ENCODE results near the gene CDC14A.

The CDC14A gene

DNA sequence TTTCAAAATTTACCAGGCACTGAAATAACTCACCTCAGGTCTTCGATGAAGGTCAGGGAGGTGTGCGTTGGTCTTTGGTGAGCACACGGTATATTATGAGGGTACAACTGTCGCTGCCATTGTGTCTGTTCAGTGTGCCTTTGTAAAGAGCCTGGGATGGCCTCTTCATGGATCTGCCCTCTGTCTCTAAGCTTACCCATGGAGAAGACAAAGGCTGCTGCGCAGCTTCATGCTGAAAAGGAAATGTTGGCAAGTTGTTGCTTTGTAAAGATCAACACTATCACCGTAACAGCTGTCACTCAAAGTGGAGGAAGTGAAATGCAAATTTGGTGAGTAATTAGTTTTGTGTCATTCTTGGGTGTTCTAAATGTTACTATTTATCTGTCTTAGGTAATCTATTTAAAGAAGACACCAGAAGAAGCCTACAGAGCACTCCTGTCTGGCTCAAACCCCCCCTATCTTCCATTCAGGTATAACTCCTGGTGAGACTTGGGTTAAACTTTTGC, 71.6 kb downstream of the CDC14A start:
- H3K27ac ChIP-seq (ENCODE audit: low read depth, low read length, poor library complexity, severe bottlenecking) = no peak overlapping the region
- no peaks in the 10 kb centered on the region for H3K9me2 ChIP-seq (ENCODE audit: low read depth, low read length)
- no peaks in the 10 kb centered on the region for H4K20me1 ChIP-seq (ENCODE audit: insufficient read depth, low read length)
- H3K36me3 ChIP-seq (ENCODE audit: insufficient read depth, low read length) = no peaks in the 10 kb centered on the region
- no peaks in the 10 kb centered on the region for H3K27me3 ChIP-seq (ENCODE audit: insufficient read depth, low read length)
- H3K9me3 ChIP-seq (ENCODE audit: low read length) = no peaks in the 10 kb centered on the region
- no peak overlapping the region for H3K9ac ChIP-seq (ENCODE audit: low read length)
- H3K4me3 ChIP-seq (ENCODE audit: low read depth, low read length, poor library complexity, severe bottlenecking) = no peak overlapping the region
- no peak for TF ChIP-seq EZH2 (IDR thresholded peaks at IDR 0.05; ENCODE audit: borderline replicate concordance, low read length)
- TF ChIP-seq, protein P1, sequence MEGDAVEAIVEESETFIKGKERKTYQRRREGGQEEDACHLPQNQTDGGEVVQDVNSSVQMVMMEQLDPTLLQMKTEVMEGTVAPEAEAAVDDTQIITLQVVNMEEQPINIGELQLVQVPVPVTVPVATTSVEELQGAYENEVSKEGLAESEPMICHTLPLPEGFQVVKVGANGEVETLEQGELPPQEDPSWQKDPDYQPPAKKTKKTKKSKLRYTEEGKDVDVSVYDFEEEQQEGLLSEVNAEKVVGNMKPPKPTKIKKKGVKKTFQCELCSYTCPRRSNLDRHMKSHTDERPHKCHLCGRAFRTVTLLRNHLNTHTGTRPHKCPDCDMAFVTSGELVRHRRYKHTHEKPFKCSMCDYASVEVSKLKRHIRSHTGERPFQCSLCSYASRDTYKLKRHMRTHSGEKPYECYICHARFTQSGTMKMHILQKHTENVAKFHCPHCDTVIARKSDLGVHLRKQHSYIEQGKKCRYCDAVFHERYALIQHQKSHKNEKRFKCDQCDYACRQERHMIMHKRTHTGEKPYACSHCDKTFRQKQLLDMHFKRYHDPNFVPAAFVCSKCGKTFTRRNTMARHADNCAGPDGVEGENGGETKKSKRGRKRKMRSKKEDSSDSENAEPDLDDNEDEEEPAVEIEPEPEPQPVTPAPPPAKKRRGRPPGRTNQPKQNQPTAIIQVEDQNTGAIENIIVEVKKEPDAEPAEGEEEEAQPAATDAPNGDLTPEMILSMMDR (IDR thresholded peaks at IDR 0.05; ENCODE audit: low read length) = no peak
- H3K4me1 ChIP-seq (ENCODE audit: insufficient read depth, low read length, severe bottlenecking) = no peaks in the 10 kb centered on the region
- H3F3A ChIP-seq (ENCODE audit: insufficient read depth, low read length) = no peaks in the 10 kb centered on the region
- no peaks in the 10 kb centered on the region for H3K79me2 ChIP-seq (ENCODE audit: insufficient read depth, low read length)
- no peak overlapping the region for H2AFZ ChIP-seq (ENCODE audit: low read length)
- no peak overlapping the region for H3K4me2 ChIP-seq (ENCODE audit: low read length)

DNA sequence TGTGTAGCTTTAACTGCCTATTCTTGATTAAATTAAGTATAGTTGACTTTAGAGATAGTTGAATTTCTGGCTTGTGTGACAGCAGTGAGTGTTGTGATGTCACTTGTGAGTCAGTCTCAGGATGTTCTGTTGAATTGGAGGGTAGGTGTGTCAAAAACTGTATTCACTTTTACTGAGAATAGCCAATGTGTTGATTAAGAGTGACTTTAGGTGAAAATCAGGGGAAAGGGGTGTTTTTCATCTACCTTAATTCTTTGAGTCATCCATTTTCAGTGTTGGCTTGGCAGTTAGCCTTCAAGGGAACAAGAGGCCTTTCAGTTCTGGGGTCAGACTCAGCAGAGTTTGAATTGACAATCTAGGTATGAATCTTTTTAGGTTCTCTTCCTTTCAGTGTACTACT, 75.9 kb downstream of the CDC14A start:
- H3K79me2 ChIP-seq (ENCODE audit: insufficient read depth, low read length) = no peaks in the 10 kb centered on the region
- no peaks in the 10 kb centered on the region for H3F3A ChIP-seq (ENCODE audit: insufficient read depth, low read length)
- H3K27me3 ChIP-seq (ENCODE audit: insufficient read depth, low read length) = no peaks in the 10 kb centered on the region
- no peaks in the 10 kb centered on the region for H3K9me3 ChIP-seq (ENCODE audit: low read length)
- no peak overlapping the region for H3K4me3 ChIP-seq (ENCODE audit: low read depth, low read length, poor library complexity, severe bottlenecking)
- no peaks in the 10 kb centered on the region for H3K36me3 ChIP-seq (ENCODE audit: insufficient read depth, low read length)
- no peak overlapping the region for H2AFZ ChIP-seq (ENCODE audit: low read length)
- H3K9ac ChIP-seq (ENCODE audit: low read length) = no peak overlapping the region
- H3K27ac ChIP-seq (ENCODE audit: low read depth, low read length, poor library complexity, severe bottlenecking) = no peak overlapping the region
- no peak overlapping the region for H3K4me2 ChIP-seq (ENCODE audit: low read length)
- no peaks in the 10 kb centered on the region for H3K4me1 ChIP-seq (ENCODE audit: insufficient read depth, low read length, severe bottlenecking)
- H3K9me2 ChIP-seq (ENCODE audit: low read depth, low read length) = no peaks in the 10 kb centered on the region
- no peaks in the 10 kb centered on the region for H4K20me1 ChIP-seq (ENCODE audit: insufficient read depth, low read length)
- TF ChIP-seq, protein P1 (IDR thresholded peaks at IDR 0.05; ENCODE audit: low read length) = no peak
- TF ChIP-seq EZH2 (IDR thresholded peaks at IDR 0.05; ENCODE audit: borderline replicate concordance, low read length) = no peak

DNA sequence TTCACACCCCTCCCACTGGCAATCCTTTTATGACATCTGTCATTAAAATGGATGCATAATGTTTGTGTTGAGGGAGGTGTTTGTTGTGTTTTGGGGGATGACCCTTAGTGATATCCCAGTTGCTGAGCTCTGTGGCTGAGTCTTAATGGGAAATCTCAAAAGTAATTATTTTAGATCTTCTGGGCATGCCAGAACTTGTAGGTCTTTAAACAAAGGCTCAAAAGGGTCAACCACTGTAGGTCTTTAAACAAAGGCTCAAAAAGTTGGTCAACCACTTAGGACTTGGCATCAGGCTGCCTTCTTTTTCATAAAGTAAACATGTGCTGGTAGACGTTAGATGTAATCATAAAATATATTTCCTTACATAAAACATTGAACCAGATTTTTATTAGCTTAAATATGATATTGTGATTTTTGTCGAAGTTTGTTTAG, 78.0 kb downstream of the CDC14A start:
- Histone ChIP-seq H3K9me3 (ENCODE audit: low read length) (no peaks in the 10 kb centered on the region), H3K27ac (ENCODE audit: low read depth, low read length, poor library complexity, severe bottlenecking) (no peak overlapping the region), H2AFZ (ENCODE audit: low read length) (no peak overlapping the region), H3F3A (ENCODE audit: insufficient read depth, low read length) (no peaks in the 10 kb centered on the region), H3K9ac (ENCODE audit: low read length) (no peak overlapping the region), H3K79me2 (ENCODE audit: insufficient read depth, low read length) (no peaks in the 10 kb centered on the region), H3K36me3 (ENCODE audit: insufficient read depth, low read length) (no peaks in the 10 kb centered on the region), H4K20me1 (ENCODE audit: insufficient read depth, low read length) (no peaks in the 10 kb centered on the region), H3K9me2 (ENCODE audit: low read depth, low read length) (no peaks in the 10 kb centered on the region), H3K27me3 (ENCODE audit: insufficient read depth, low read length) (no peaks in the 10 kb centered on the region), H3K4me3 (ENCODE audit: low read depth, low read length, poor library complexity, severe bottlenecking) (no peak overlapping the region), H3K4me1 (ENCODE audit: insufficient read depth, low read length, severe bottlenecking) (no peaks in the 10 kb centered on the region), H3K4me2 (ENCODE audit: low read length) (no peak overlapping the region)
- TF ChIP-seq EZH2 (IDR thresholded peaks at IDR 0.05; ENCODE audit: borderline replicate concordance, low read length) = no peak
- TF ChIP-seq, protein P1 (IDR thresholded peaks at IDR 0.05; ENCODE audit: low read length) = no peak
